Duodenal mucosa (tissue), 2 donors: ENCODE measurements around the gene CPM.
"Not testable (repeated sequence)": the region's sequence is repeated elsewhere in the genome, so short reads cannot be mapped to it uniquely, and the experiment has no call there.

Source experiments
- H3K27ac ChIP-seq: one replicate; pipeline ENCODE4 v1.7.0; 2013; ENCODE audit warnings: low read depth, low read length
- H3K27me3 ChIP-seq, 2 donors: one replicate each; pipeline ENCODE4 v1.7.0; 2013; ENCODE audit warnings: low read length in 2 of 2, control low read depth in 1 of 2; ENCODE audit not compliant: insufficient read depth in 2 of 2, control insufficient read depth in 1 of 2
- H3K36me3 ChIP-seq, 2 donors: one replicate each; pipeline ENCODE4 v1.7.0; 2013; ENCODE audit warnings: low read length in 2 of 2, control low read depth in 1 of 2; ENCODE audit not compliant: insufficient read depth in 2 of 2, control insufficient read depth in 1 of 2
- H3K4me1 ChIP-seq, 2 donors: one replicate each; pipeline ENCODE4 v1.7.0; 2013; ENCODE audit warnings: low read length in 2 of 2, control low read depth in 1 of 2; ENCODE audit not compliant: insufficient read depth in 2 of 2, control insufficient read depth in 1 of 2
- H3K4me3 ChIP-seq, 2 donors: one replicate each; pipeline ENCODE4 v1.7.0; 2013; ENCODE audit warnings: low read length in 2 of 2, low read depth in 1 of 2
- H3K9ac ChIP-seq, 2 donors: one replicate each; pipeline ENCODE4 v1.7.0; 2013; ENCODE audit warnings: low read length in 2 of 2, low read depth in 1 of 2
- H3K9me3 ChIP-seq, 2 donors: one replicate each; pipeline ENCODE4 v1.7.0; 2013; ENCODE audit warnings: low read length in 2 of 2, control low read depth in 1 of 2; ENCODE audit not compliant: control insufficient read depth in 1 of 2

Gene CPM

DNA sequence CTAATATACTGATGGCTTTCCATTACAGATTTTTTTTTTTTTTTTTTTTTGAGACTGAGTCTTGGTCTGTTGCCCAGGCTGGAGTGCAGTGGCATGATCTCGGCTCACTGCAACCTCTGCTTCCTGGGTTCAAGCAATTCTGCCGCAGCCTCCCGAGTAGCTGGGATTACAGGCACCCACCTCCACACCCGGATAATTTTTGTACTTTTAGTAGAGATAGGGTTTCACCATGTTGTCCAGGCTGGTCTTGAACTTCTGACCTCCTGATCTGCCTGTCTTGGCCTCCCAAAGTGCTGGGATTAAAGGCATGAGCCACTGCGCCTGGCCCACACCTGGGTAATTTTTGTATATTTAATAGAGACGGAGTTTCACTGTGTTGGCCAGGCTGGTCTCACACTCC lies 121.4 kb downstream of the CPM start:
- Histone ChIP-seq H3K36me3 (peaks cover 22 to 34% of the 10 kb centered on the region in 2 donors), H3K4me1 (peaks cover 10 to 13% of the 10 kb centered on the region in 2 donors)
- H3K9ac ChIP-seq, H3K9me3 ChIP-seq, H3K27ac ChIP-seq, H3K4me3 ChIP-seq, H3K27me3 ChIP-seq: not testable (repeated sequence)

- H3K27me3 ChIP-seq, H3K9me3 ChIP-seq, H3K9ac ChIP-seq, H3K27ac ChIP-seq: not testable (repeated sequence)
- Histone ChIP-seq H3K4me1 (peaks cover 10 to 13% of the 10 kb centered on the region in 2 donors), H3K36me3 (peaks cover 22 to 25% of the 10 kb centered on the region in 2 donors), H3K4me3 (peak overlapping the region in 1 of 2 donors; percentile 29)
These were observed 123.0 kb downstream of the CPM start for GRCh38 chr12:68810027-68810389.

GRCh38 chr12:68809190-68810026 lies 123.6 kb downstream of the CPM start:
- H3K4me3 ChIP-seq, result peak overlapping the region; percentile 82 to 95
- peaks cover 16 to 19% of the 10 kb centered on the region in 2 donors for H3K36me3 ChIP-seq
- no peaks in the 10 kb centered on the region for H3K9me3 ChIP-seq
- peak overlapping the region; percentile 63 to 97 for H3K9ac ChIP-seq
- H3K27me3 ChIP-seq, result no peaks in the 10 kb centered on the region
- H3K27ac ChIP-seq, result peak overlapping the region; percentile 97
- H3K4me1 ChIP-seq, result peaks cover 16 to 19% of the 10 kb centered on the region in 2 donors

- H3K36me3 ChIP-seq, result peaks cover 11 to 13% of the 10 kb centered on the region in 2 donors
- peak overlapping the region; percentile 97 to 99 for H3K9ac ChIP-seq
- peak overlapping the region; percentile 97 for H3K27ac ChIP-seq
- H3K4me3 ChIP-seq, result peak overlapping the region; percentile 82 to 95
- no peaks in the 10 kb centered on the region for H3K27me3 ChIP-seq
- H3K9me3 ChIP-seq, result no peaks in the 10 kb centered on the region
- peaks cover 19 to 22% of the 10 kb centered on the region in 2 donors for H3K4me1 ChIP-seq
These were observed 124.4 kb downstream of the CPM start for GRCh38 chr12:68808388-68809189.

GRCh38 chr12:68807576-68808387 lies 125.2 kb downstream of the CPM start, which contains the start of gene MDM2:
MDM2 (plus strand) TSS chr12:68808177; CDS start chr12:68808478, 301 bp downstream.
- peak within 1 kb of the TSS; percentile 97 for H3K27ac ChIP-seq
- peak within 1 kb of the TSS; percentile 97 to 99 for H3K9ac ChIP-seq
- no peaks in the 10 kb centered on the region for H3K9me3 ChIP-seq
- H3K27me3 ChIP-seq, result no peaks in the 10 kb centered on the region
- peak within 1 kb of the TSS; percentile 85 to 95 for H3K4me3 ChIP-seq
- H3K36me3 ChIP-seq, result peaks cover 5 to 7% of the 10 kb centered on the region in 2 donors
- peaks cover 15 to 16% of the 10 kb centered on the region in 2 donors for H3K4me1 ChIP-seq

- H3K36me3 ChIP-seq, H3K27me3 ChIP-seq, H3K9me3 ChIP-seq: not testable (repeated sequence)
- Histone ChIP-seq H3K27ac (peak overlapping the region; percentile 97), H3K4me1 (peaks cover 10 to 13% of the 10 kb centered on the region in 2 donors), H3K4me3 (peak overlapping the region; percentile 85 to 95), H3K9ac (peak overlapping the region; percentile 97 to 99)
These were observed 125.7 kb downstream of the CPM start for GRCh38 chr12:68807274-68807575.

- Histone ChIP-seq H3K27ac (no peak overlapping the region), H3K9ac (peak overlapping the region; percentile 97 to 99), H3K4me1 (peaks cover 9 to 13% of the 10 kb centered on the region in 2 donors), H3K27me3 (no peaks in the 10 kb centered on the region), H3K4me3 (peak overlapping the region in 1 of 2 donors; percentile 95), H3K36me3 (peaks cover 4% of the 10 kb centered on the region in 2 donors), H3K9me3 (no peaks in the 10 kb centered on the region)
These were observed 126.3 kb downstream of the CPM start for GRCh38 chr12:68806488-68807237.

- no peak overlapping the region for H3K9ac ChIP-seq
- peaks cover 9 to 13% of the 10 kb centered on the region in 2 donors for H3K4me1 ChIP-seq
- no peaks in the 10 kb centered on the region for H3K9me3 ChIP-seq
- H3K27ac ChIP-seq, result no peak overlapping the region
- peaks cover 4% of the 10 kb centered on the region in 2 donors for H3K36me3 ChIP-seq
- H3K4me3 ChIP-seq, result no peak overlapping the region
- H3K27me3 ChIP-seq, result no peaks in the 10 kb centered on the region
These were observed 127.3 kb downstream of the CPM start for GRCh38 chr12:68805592-68806120.
